Caco-2 (cell line): Measurements from ENCODE around the gene PAWR. TPM values are rescaled to one million over a fixed set of nuclear protein-coding genes. Genes with fewer than 3 reads are reported as not detected.

Experiments
- BruUV-seq: library from RNA; stranded (reverse); fragments of 400-500 nt; replicated peaks from 2 replicates; lab custom pipeline; 2021; lab: Mats Ljungman, UMichigan
- CTCF ChIA-PET: fragments of 300-600 bp; sonication (Branson Sonifier 250); formaldehyde crosslinking; loops from one replicate; lab custom pipeline; 2022; ENCODE audit warnings: antibody characterized with exemption; lab: Charles Lee
- POLR2A ChIA-PET: fragments of 300-600 bp; sonication (Branson Sonifier 250); formaldehyde crosslinking; loops from one replicate; lab custom pipeline; 2022; ENCODE audit warnings: antibody characterized with exemption; lab: Charles Lee
- DNase-seq, 2 experiments: peaks; one replicate each; pipeline versions ENCODE4 v3.0.0 to v3.0.0-alpha.2; 2020 to 2022
- H3K27me3 ChIP-seq: replicated peaks from 2 replicates; pipeline ENCODE4 v1.6.0; 2011; ENCODE audit warnings: low read length; ENCODE audit not compliant: control insufficient read depth, insufficient read depth
- H3K36me3 ChIP-seq: 2 replicates; pipeline ENCODE4 v1.5.1; 2011; ENCODE audit warnings: low read length; ENCODE audit not compliant: control insufficient read depth, insufficient read depth
- H3K4me1 ChIP-seq: fragments of 250-450 bp; sonication (Bioruptor Pico); 2 replicates; pipeline ENCODE4 v1.5.1; 2020; ENCODE audit warnings: mild to moderate bottlenecking
- H3K4me3 ChIP-seq: 2 replicates; pipeline ENCODE4 v1.5.1; 2011; ENCODE audit warnings: low read depth, mild to moderate bottlenecking, control low read depth, low read length
- H3K9me3 ChIP-seq: fragments of 250-450 bp; sonication (Bioruptor Pico); 2 replicates; pipeline ENCODE4 v1.5.1; 2020; ENCODE audit warnings: mild to moderate bottlenecking, moderate library complexity
- H3K27ac Mint-ChIP-seq: one replicate; pipeline ENCODE4 v1.8.0; 2022; ENCODE audit warnings: mixed read lengths; ENCODE audit not compliant: unreplicated experiment
- H3K27me3 Mint-ChIP-seq: one replicate; pipeline ENCODE4 v1.8.0; 2022; ENCODE audit warnings: mixed read lengths; ENCODE audit not compliant: insufficient read depth, unreplicated experiment
- H3K36me3 Mint-ChIP-seq: one replicate; pipeline ENCODE4 v1.8.0; 2022; ENCODE audit warnings: mild to moderate bottlenecking, mixed read lengths; ENCODE audit not compliant: insufficient read depth, unreplicated experiment
- H3K4me1 Mint-ChIP-seq: one replicate; pipeline ENCODE4 v1.8.0; 2022; ENCODE audit warnings: low read depth, mixed read lengths; ENCODE audit not compliant: unreplicated experiment
- H3K4me3 Mint-ChIP-seq: one replicate; pipeline ENCODE4 v1.8.0; 2022; ENCODE audit warnings: mild to moderate bottlenecking, moderate library complexity, mixed read lengths; ENCODE audit not compliant: unreplicated experiment
- H3K9me3 Mint-ChIP-seq: one replicate; pipeline ENCODE4 v1.8.0; 2022; ENCODE audit warnings: mixed read lengths; ENCODE audit not compliant: unreplicated experiment
- intact Hi-C: fragments of 100-400 bp; cut with micrococcal nuclease; formaldehyde crosslinking; loops from one replicate; pipeline ENCODE4 v1.10.0; 2022; ENCODE audit not compliant: unreplicated experiment
- total RNA-seq: library from RNA; stranded (reverse); gene quantifications from 2 replicates; pipeline ENCODE4 v1.2.3, GENCODE V29; 2022
- TF ChIP-seq, protein P1 (sequence below), 2 experiments: fragments of 200-600 bp in 1 of 2; IDR thresholded peaks; 1 replicate in 1 of 2; 2 replicates in 1 of 2; pipeline versions ENCODE4 v1.5.1 to v1.8.0; 2011 to 2022; ENCODE audit warnings: antibody characterized with exemption in 1 of 2, control low read depth in 1 of 2, inconsistent platforms in 1 of 2, low read depth in 1 of 2, low read length in 1 of 2, mild to moderate bottlenecking in 1 of 2, moderate library complexity in 1 of 2; ENCODE audit not compliant: insufficient read depth in 1 of 2, severe bottlenecking in 1 of 2, unreplicated experiment in 1 of 2

The PAWR gene
- total RNA-seq, 1 experiment from 2014 or later: 157 TPM

DNA sequence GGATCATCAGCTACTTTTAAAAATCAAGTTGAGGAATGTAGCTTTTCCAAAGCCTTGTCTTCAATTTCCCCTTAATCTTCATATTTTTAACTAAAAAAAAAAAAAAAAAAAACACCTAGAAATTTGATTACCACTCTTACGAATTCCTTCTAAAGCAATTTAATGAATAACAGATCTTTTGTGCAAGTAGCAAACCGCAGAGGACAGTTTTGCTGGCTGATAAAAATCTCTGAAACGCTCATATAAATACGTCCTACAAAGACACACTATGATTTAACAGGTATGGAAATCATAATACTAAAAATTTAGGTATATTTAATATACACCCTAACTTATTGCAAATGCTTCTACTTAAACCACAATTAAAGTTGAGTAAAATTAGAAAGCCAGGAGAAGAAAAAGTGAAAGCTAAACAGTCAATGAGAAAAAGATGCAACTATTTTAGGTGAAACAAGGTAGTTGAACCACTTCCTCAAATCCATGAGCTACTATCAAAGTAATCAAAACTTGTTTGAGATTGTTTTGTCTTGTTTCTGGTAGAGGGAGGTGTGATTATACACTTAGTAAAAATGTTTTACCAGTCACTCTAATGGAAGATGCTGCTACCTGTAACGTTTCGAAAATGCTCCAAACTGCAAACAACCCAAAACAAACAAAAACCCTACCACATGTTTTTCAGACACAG lies 2.2 kb downstream of the PAWR start:
- peak overlapping the region; percentile 98 for H3K4me3 ChIP-seq
- no peaks in the 10 kb centered on the region for H3K36me3 ChIP-seq
- Mint-ChIP-seq H3K27me3 (no peaks in the 10 kb centered on the region), H3K36me3 (peaks cover 46% of the 10 kb centered on the region), H3K4me3 (peak overlapping the region; percentile 89), H3K9me3 (no peaks in the 10 kb centered on the region), H3K27ac (peak overlapping the region; percentile 69), H3K4me1 (peaks cover 29% of the 10 kb centered on the region)
- DNase-seq: no peak
- TF ChIP-seq, protein P1, sequence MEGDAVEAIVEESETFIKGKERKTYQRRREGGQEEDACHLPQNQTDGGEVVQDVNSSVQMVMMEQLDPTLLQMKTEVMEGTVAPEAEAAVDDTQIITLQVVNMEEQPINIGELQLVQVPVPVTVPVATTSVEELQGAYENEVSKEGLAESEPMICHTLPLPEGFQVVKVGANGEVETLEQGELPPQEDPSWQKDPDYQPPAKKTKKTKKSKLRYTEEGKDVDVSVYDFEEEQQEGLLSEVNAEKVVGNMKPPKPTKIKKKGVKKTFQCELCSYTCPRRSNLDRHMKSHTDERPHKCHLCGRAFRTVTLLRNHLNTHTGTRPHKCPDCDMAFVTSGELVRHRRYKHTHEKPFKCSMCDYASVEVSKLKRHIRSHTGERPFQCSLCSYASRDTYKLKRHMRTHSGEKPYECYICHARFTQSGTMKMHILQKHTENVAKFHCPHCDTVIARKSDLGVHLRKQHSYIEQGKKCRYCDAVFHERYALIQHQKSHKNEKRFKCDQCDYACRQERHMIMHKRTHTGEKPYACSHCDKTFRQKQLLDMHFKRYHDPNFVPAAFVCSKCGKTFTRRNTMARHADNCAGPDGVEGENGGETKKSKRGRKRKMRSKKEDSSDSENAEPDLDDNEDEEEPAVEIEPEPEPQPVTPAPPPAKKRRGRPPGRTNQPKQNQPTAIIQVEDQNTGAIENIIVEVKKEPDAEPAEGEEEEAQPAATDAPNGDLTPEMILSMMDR (IDR thresholded peaks at IDR 0.05; ENCODE audit: insufficient read depth in 1 of 2, low read depth in 1 of 2, low read length in 1 of 2, severe bottlenecking in 1 of 2, unreplicated experiment in 1 of 2): no peak
- ChIA-PET POLR2A (interaction anchor here (0.6 kb wide), 2 partner anchors 22 to 122 kb away, joined by 3 to 6 read pairs; no protein-coding TSS in a partner anchor), CTCF (interaction anchor here (0.9 kb wide), 1 partner anchor 141 kb away, joined by 3 read pairs; no protein-coding TSS in a partner anchor)
- H3K9me3 ChIP-seq: no peaks in the 10 kb centered on the region
- TSS peak; percentile 20 for BruUV-seq
- intact Hi-C loops: no loop called here
- no peaks in the 10 kb centered on the region for H3K27me3 ChIP-seq
- peaks cover 18% of the 10 kb centered on the region for H3K4me1 ChIP-seq

DNA sequence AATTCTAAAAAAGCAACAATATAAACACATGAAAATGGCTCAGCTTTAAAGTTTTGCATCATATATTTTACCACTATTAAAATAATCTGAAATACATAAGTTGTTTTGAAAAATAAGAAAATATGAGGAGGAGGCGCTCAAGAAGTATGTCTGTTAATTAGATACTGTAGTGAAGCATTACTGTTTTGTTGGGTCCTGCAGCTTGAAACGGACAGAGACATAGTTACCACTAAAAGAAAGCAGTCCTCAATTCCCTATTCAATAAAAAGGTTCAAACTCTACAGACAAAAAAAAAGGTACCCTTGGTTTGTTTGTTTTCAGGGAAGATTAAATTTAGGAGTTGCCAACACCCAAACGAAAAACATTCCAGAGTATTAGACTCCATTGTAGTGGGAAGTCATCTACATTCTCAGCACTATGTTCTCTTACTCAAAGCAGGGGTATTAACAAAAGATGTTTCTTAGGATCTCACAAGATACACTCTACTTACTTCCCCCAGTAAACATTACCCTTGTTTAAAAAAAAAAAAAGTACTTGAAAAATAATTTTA lies 3.0 kb downstream of the PAWR start:
- BruUV-seq: no TSS peak
- DNase-seq: no peak
- H3K27ac Mint-ChIP-seq: peak overlapping the region; percentile 69
- Histone ChIP-seq H3K36me3 (no peaks in the 10 kb centered on the region), H3K27me3 (no peaks in the 10 kb centered on the region), H3K4me3 (peak overlapping the region; percentile 98), H3K4me1 (peaks cover 16% of the 10 kb centered on the region), H3K9me3 (no peaks in the 10 kb centered on the region)
- intact Hi-C loops: no loop called here
- ChIA-PET CTCF (interaction anchor here (0.9 kb wide), 1 partner anchor 141 kb away, joined by 3 read pairs; no protein-coding TSS in a partner anchor), POLR2A (no interaction called here)
- H3K4me3 Mint-ChIP-seq: peak overlapping the region; percentile 89
- H3K4me1 Mint-ChIP-seq: peaks cover 24% of the 10 kb centered on the region
- no peaks in the 10 kb centered on the region for H3K27me3 Mint-ChIP-seq
- no peaks in the 10 kb centered on the region for H3K9me3 Mint-ChIP-seq
- H3K36me3 Mint-ChIP-seq: peaks cover 46% of the 10 kb centered on the region
- TF ChIP-seq, protein P1 (IDR thresholded peaks at IDR 0.05; ENCODE audit: insufficient read depth in 1 of 2, low read depth in 1 of 2, low read length in 1 of 2, severe bottlenecking in 1 of 2, unreplicated experiment in 1 of 2): no peak

DNA sequence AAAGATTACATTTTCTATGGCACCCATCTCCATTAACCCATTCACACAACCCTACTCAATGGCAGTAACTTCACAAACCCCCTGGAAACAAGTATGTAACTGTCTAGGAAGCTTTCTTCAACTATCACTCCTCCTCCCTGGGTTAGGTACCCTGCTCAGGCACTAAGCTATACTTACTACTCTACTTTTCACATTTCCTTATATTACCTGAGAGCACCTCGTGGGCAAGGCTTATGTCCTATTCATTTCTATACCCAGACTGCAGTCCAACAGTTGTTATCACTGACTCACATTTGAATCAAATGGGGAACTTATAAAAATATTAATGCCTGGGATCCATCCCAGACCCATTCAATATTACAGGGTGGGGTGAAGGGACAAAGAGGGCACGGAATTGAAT lies 4.6 kb downstream of the PAWR start:
- Mint-ChIP-seq H3K27me3 (no peaks in the 10 kb centered on the region), H3K27ac (peak overlapping the region; percentile 69), H3K4me1 (peaks cover 27% of the 10 kb centered on the region), H3K9me3 (no peaks in the 10 kb centered on the region), H3K4me3 (peak overlapping the region; percentile 89), H3K36me3 (peaks cover 50% of the 10 kb centered on the region)
- H3K4me3 ChIP-seq: no peak overlapping the region
- peaks cover 25% of the 10 kb centered on the region for H3K4me1 ChIP-seq
- TF ChIP-seq, protein P1 (IDR thresholded peaks at IDR 0.05; ENCODE audit: insufficient read depth in 1 of 2, low read depth in 1 of 2, low read length in 1 of 2, severe bottlenecking in 1 of 2, unreplicated experiment in 1 of 2): no peak
- DNase-seq: no peak
- no peaks in the 10 kb centered on the region for H3K9me3 ChIP-seq
- no peaks in the 10 kb centered on the region for H3K27me3 ChIP-seq
- intact Hi-C loops: no loop called here
- H3K36me3 ChIP-seq: no peaks in the 10 kb centered on the region
- ChIA-PET CTCF (no interaction called here), POLR2A (interaction anchor here (0.7 kb wide), 1 partner anchor 180 kb away, joined by 3 read pairs; no protein-coding TSS in a partner anchor)
- no TSS peak for BruUV-seq
